Measurements from ENCODE around the gene CNP. TPM values are rescaled to one million over a fixed set of nuclear protein-coding genes. Genes with fewer than 3 reads are reported as not detected.

Gene CNP
- total RNA-seq, 1 experiment from 2014 or later = 78.5 TPM

DNA sequence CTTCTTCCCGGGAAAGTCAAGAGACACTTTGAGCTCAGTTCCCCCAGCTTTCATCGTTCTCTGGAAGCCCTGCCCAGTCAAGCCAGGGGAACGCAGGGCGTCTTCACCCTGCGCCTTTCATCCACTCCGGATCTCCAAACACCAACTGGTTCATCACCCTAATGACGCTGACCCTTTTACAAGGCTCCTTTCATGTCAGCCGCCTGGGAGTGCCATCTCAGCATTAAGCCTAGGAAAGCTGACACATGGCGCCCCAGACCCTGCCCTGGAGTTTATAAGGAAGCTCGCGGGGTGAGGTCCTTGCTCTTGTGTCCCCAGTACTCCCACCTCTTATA lies 51.2 kb downstream of the CNP start:
- H3K79me1 ChIP-seq (ENCODE audit: insufficient read depth, low read depth, low read length, poor library complexity, severe bottlenecking) = no peaks in the 10 kb centered on the region
- Mint-ChIP-seq H3K4me3 (peak overlapping the region; percentile 97 to 99), H3K9me3 (no peaks in the 10 kb centered on the region), H3K4me1 (peaks cover 40 to 49% of the 10 kb centered on the region in 2 experiments), H3K27ac (peak overlapping the region; percentile 97 to 100 (median 98)), H3K36me3 (ENCODE audit: insufficient read depth in 1 of 3, low read depth in 3 of 3) (peaks cover 9 to 31% (median 21%) of the 10 kb centered on the region in 3 experiments), H3K27me3 (ENCODE audit: low read depth) (no peaks in the 10 kb centered on the region)
- H4K20me1 ChIP-seq (ENCODE audit: control insufficient read depth, insufficient read depth, insufficient read length) = no peaks in the 10 kb centered on the region
- no peak overlapping the region for H4K5ac ChIP-seq (ENCODE audit: insufficient read length, low read depth, low read length)
- peak overlapping the region; percentile 79 for H3K4me2 ChIP-seq (ENCODE audit: insufficient read depth, insufficient read length, low read length)
- H3K79me2 ChIP-seq (ENCODE audit: insufficient read depth, low read length) = peaks cover 24% of the 10 kb centered on the region; the same call in 1 of the 2 replicates
- H2BK120ac ChIP-seq (ENCODE audit: low read depth, low read length, poor library complexity, severe bottlenecking) = no peak overlapping the region
- TF ChIP-seq, protein P1, sequence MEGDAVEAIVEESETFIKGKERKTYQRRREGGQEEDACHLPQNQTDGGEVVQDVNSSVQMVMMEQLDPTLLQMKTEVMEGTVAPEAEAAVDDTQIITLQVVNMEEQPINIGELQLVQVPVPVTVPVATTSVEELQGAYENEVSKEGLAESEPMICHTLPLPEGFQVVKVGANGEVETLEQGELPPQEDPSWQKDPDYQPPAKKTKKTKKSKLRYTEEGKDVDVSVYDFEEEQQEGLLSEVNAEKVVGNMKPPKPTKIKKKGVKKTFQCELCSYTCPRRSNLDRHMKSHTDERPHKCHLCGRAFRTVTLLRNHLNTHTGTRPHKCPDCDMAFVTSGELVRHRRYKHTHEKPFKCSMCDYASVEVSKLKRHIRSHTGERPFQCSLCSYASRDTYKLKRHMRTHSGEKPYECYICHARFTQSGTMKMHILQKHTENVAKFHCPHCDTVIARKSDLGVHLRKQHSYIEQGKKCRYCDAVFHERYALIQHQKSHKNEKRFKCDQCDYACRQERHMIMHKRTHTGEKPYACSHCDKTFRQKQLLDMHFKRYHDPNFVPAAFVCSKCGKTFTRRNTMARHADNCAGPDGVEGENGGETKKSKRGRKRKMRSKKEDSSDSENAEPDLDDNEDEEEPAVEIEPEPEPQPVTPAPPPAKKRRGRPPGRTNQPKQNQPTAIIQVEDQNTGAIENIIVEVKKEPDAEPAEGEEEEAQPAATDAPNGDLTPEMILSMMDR (conservative IDR thresholded peaks at IDR 0.05) = no peak
- H2BK15ac ChIP-seq (ENCODE audit: low read depth, low read length) = no peak overlapping the region
- WGBS (ENCODE audit: extremely low coverage, insufficient read length, low lambda C conversion rate) = no CpG with 5 or more reads among the region's 11 CpGs
- peak overlapping the region; percentile 48; the same call in 1 of the 2 replicates for H3K14ac ChIP-seq (ENCODE audit: insufficient read depth, low read length)
- H2BK20ac ChIP-seq (ENCODE audit: low read depth, low read length, poor library complexity, severe bottlenecking) = no peak overlapping the region
- H4K8ac ChIP-seq (replicated peaks; ENCODE audit: insufficient read length, low read depth, low read length) = no peak overlapping the region
- H2AK5ac ChIP-seq (ENCODE audit: insufficient read length, low read length) = no peak overlapping the region
- H3K9ac ChIP-seq (ENCODE audit: extremely low read depth, insufficient read length, low read length) = peak overlapping the region; percentile 66
- no peaks in the 10 kb centered on the region; the same call in 1 of the 2 replicates for H3K27me3 ChIP-seq (ENCODE audit: insufficient read depth, low read length)
- H3K27ac ChIP-seq (ENCODE audit: insufficient read length, low read depth, low read length) = peak overlapping the region; percentile 12
- H3K56ac ChIP-seq (ENCODE audit: insufficient read length, low read depth, low read length) = no peak overlapping the region
- peaks cover 14% of the 10 kb centered on the region for H3K23me2 ChIP-seq (ENCODE audit: insufficient read length, low read depth, low read length, poor library complexity, severe bottlenecking)
- H3K9me3 ChIP-seq (ENCODE audit: control insufficient read depth, low read depth, low read length) = no peaks in the 10 kb centered on the region
- no peak overlapping the region for H3K4ac ChIP-seq (ENCODE audit: low read depth, low read length)
- no peak overlapping the region for H3K23ac ChIP-seq (ENCODE audit: insufficient read length, low read depth, low read length)
- DNase-seq = peak; percentile 67
- H4K91ac ChIP-seq (ENCODE audit: insufficient read length, low read depth, low read length) = no peak overlapping the region
- H3K4me1 ChIP-seq (ENCODE audit: insufficient read depth, low read length) = peaks cover 8% of the 10 kb centered on the region; the same call in 1 of the 2 replicates
- H3K18ac ChIP-seq (ENCODE audit: insufficient read length, low read depth, low read length) = peak overlapping the region; percentile 31
- no peak overlapping the region for H2BK12ac ChIP-seq (ENCODE audit: insufficient read length, low read depth, low read length)
- no peak overlapping the region for H2AFZ ChIP-seq (ENCODE audit: low read length)
- H2BK5ac ChIP-seq (ENCODE audit: insufficient read length, low read length) = no peak overlapping the region
- H3T11ph ChIP-seq (ENCODE audit: low read length) = no peak overlapping the region
